Fibroblast of lung (primary cell): Measurements from ENCODE around the gene ARF5. TPM values are rescaled to one million over a fixed set of nuclear protein-coding genes. Genes with fewer than 3 reads are reported as not detected.

ENCODE experiments used
- DNase-seq, 2 donors: peaks; one replicate each; pipeline versions ENCODE4 v3.0.0 to v3.0.0-alpha.2; 2010; ENCODE audit warnings: low read depth in 2 of 2
- H2AFZ ChIP-seq: 2 replicates; pipeline ENCODE4 v1.5.1; 2012; ENCODE audit warnings: low read length, control low read depth, inconsistent platforms
- H3K27ac ChIP-seq: 2 replicates; pipeline ENCODE4 v1.5.1; 2011; ENCODE audit warnings: low read length, control low read depth; ENCODE audit not compliant: insufficient read depth
- H3K27me3 ChIP-seq: 2 replicates; pipeline ENCODE4 v1.5.1; 2011; ENCODE audit warnings: mild to moderate bottlenecking, low read length; ENCODE audit not compliant: control insufficient read depth, insufficient read depth
- H3K36me3 ChIP-seq: 2 replicates; pipeline ENCODE4 v1.5.1; 2011; ENCODE audit warnings: low read length; ENCODE audit not compliant: control insufficient read depth, insufficient read depth
- H3K4me1 ChIP-seq: 2 replicates; pipeline ENCODE4 v1.5.1; 2011; ENCODE audit warnings: low read length; ENCODE audit not compliant: control insufficient read depth, insufficient read depth; ENCODE audit errors: extremely low read depth
- H3K4me2 ChIP-seq: 2 replicates; pipeline ENCODE4 v1.5.1; 2011; ENCODE audit warnings: low read length, control low read depth; ENCODE audit not compliant: insufficient read depth; ENCODE audit errors: extremely low read depth
- H3K4me3 ChIP-seq, 4 experiments: fragments of 200-600 bp in 1 of 4; sonication (generic) in 1 of 4; replicated peaks in 1 of 4; 2 replicates each; pipeline ENCODE4 v1.5.1; 2011 to 2016; ENCODE audit warnings: low read length in 4 of 4, low read depth in 3 of 4, mild to moderate bottlenecking in 3 of 4, control low read depth in 2 of 4, inconsistent platforms in 1 of 4, mixed read lengths in 1 of 4; ENCODE audit not compliant: insufficient read depth in 1 of 4; ENCODE audit errors: control extremely low read depth in 1 of 4
- H3K79me2 ChIP-seq: 2 replicates; pipeline ENCODE4 v1.5.1; 2012; ENCODE audit warnings: mild to moderate bottlenecking, low read length, inconsistent platforms; ENCODE audit not compliant: control insufficient read depth, insufficient read depth
- H3K9ac ChIP-seq: 2 replicates; pipeline ENCODE4 v1.5.1; 2011; ENCODE audit warnings: mild to moderate bottlenecking, low read length, control low read depth; ENCODE audit not compliant: insufficient read depth
- H3K9me3 ChIP-seq: 2 replicates; pipeline ENCODE4 v1.5.1; 2012; ENCODE audit warnings: low read depth, low read length; ENCODE audit not compliant: control insufficient read depth, insufficient read depth
- H4K20me1 ChIP-seq: 2 replicates; pipeline ENCODE4 v1.5.1; 2011; ENCODE audit warnings: low read length; ENCODE audit not compliant: control insufficient read depth, insufficient read depth; ENCODE audit errors: extremely low read depth
- EZH2 ChIP-seq: IDR thresholded peaks from 2 replicates; pipeline ENCODE4 v1.5.1; 2012; ENCODE audit warnings: low read length, control low read depth, mild to moderate bottlenecking; ENCODE audit errors: missing control alignments
- polyA plus RNA-seq, 2 donors: library from polyadenylated mRNA; depleted of rRNA in 1 of 2; stranded (reverse) in 1 of 2; unstranded in 1 of 2; fragments of >200 nt; gene quantifications; 2 replicates each; pipeline ENCODE4 v1.2.1, GENCODE V29; 2011 to 2012; ENCODE audit warnings: missing spikeins in 1 of 2
- total RNA-seq: library from RNA; depleted of rRNA; stranded (reverse); fragments of >200 nt; gene quantifications from 2 replicates; pipeline ENCODE4 v1.2.1, GENCODE V29; 2014
- TF ChIP-seq, protein P1 (sequence below), 2 donors: IDR thresholded peaks in 1 of 2; conservative IDR thresholded peaks in 1 of 2; 1 replicate in 1 of 2; 2 replicates in 1 of 2; pipeline ENCODE4 v1.5.1; 2011 to 2012; ENCODE audit warnings: low read length in 2 of 2, control low read depth in 1 of 2, inconsistent platforms in 1 of 2, low read depth in 1 of 2, mild to moderate bottlenecking in 1 of 2

Gene ARF5
- total and polyA plus RNA-seq, 2 donors (not counting 1 experiment from before 2014, with no cell fraction given): 113 to 185 TPM

DNA sequence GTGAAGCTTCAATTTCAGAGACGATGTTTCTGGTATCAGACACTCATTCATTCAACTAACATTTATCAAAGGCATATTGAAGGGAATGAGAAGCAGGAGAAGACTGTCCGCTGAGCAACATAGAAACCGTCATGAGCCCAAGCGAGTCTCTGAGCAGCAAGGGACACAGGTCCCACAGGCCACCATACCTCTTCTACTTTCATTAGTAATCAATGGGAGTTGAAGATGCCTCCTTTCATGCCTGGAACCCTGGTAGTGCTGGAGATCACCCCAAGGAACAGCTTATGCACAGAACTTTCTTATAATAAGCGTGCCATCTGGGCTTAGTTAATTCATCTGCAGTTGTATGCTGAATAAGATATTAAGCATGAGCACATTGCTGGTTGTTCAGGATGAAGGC, 28.5 kb downstream of the ARF5 start:
- Histone ChIP-seq H3K36me3 (no peaks in the 10 kb centered on the region), H3K9ac (no peak overlapping the region), H3K27ac (no peak overlapping the region), H3K27me3 (peaks cover 45% of the 10 kb centered on the region), H3K4me3 (no peak overlapping the region), H4K20me1 (no peaks in the 10 kb centered on the region), H3K4me1 (no peaks in the 10 kb centered on the region), H3K4me2 (no peak overlapping the region), H3K9me3 (no peaks in the 10 kb centered on the region), H2AFZ (no peak overlapping the region), H3K79me2 (no peaks in the 10 kb centered on the region)
- TF ChIP-seq, protein P1, sequence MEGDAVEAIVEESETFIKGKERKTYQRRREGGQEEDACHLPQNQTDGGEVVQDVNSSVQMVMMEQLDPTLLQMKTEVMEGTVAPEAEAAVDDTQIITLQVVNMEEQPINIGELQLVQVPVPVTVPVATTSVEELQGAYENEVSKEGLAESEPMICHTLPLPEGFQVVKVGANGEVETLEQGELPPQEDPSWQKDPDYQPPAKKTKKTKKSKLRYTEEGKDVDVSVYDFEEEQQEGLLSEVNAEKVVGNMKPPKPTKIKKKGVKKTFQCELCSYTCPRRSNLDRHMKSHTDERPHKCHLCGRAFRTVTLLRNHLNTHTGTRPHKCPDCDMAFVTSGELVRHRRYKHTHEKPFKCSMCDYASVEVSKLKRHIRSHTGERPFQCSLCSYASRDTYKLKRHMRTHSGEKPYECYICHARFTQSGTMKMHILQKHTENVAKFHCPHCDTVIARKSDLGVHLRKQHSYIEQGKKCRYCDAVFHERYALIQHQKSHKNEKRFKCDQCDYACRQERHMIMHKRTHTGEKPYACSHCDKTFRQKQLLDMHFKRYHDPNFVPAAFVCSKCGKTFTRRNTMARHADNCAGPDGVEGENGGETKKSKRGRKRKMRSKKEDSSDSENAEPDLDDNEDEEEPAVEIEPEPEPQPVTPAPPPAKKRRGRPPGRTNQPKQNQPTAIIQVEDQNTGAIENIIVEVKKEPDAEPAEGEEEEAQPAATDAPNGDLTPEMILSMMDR (conservative IDR thresholded peaks at IDR 0.05 in 1 of 2, IDR thresholded peaks at IDR 0.05 in 1 of 2; ENCODE audit: low read depth in 1 of 2, low read length in 2 of 2): no peak
- TF ChIP-seq EZH2: no peak
- DNase-seq: no peak

DNA sequence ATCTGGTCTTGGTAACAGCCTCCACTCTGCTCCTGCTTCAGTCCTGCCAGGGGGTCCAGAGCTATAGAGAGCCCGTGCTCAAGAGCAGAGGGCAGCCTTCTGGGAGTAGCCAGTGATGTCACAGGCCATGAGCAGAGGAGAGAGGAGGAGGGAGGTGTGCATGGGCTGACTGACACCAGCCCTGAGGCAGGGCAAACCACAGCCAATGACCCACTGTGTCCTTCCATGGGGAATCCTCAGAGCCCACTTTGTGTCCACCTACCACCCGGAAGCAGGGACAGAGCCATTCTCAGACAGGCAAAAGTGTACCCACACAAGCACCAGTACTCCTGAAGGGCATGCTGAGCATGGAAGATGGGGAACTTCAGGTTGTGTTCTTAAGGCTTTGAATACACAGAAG, 29.8 kb downstream of the ARF5 start, which contains the start of gene PAX4:
PAX4 (minus strand) TSS at position 101 of the 400 bp plus-strand sequence. CDS start 2,214 bp downstream, outside the sequence.
- Histone ChIP-seq H3K9ac (no peak within 1 kb of the TSS), H3K4me3 (no peak within 1 kb of the TSS), H3K36me3 (no peaks in the 10 kb centered on the region), H3K4me1 (no peaks in the 10 kb centered on the region), H3K9me3 (no peaks in the 10 kb centered on the region), H3K79me2 (no peaks in the 10 kb centered on the region), H3K4me2 (no peak within 1 kb of the TSS), H3K27ac (no peak within 1 kb of the TSS), H3K27me3 (peaks cover 47% of the 10 kb centered on the region), H2AFZ (no peak within 1 kb of the TSS), H4K20me1 (no peaks in the 10 kb centered on the region)
- no peak for TF ChIP-seq EZH2
- TF ChIP-seq, protein P1 (conservative IDR thresholded peaks at IDR 0.05 in 1 of 2, IDR thresholded peaks at IDR 0.05 in 1 of 2; ENCODE audit: low read depth in 1 of 2, low read length in 2 of 2): no peak
- DNase-seq: no peak

DNA sequence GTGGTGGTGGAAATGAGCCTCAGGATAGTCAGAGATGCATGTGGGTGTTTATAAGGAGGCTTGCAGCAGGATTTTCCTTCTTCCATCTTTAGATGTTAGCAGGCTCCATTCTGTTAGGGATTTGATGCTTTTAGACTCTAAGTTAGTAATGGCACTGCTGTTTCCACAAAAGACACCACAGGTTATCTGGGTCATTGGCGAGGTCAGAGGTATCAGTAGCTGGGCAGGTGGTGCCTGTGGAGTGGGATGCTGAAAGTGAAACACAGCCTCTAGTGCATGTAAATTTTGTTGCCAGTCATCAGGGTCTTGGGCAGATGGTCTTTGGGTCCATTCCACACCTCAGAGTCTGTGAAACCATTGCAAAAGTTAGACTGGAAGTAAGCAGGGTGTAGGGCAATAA, 30.6 kb downstream of the ARF5 start:
- H2AFZ ChIP-seq: no peak overlapping the region
- no peak overlapping the region for H3K9ac ChIP-seq
- H3K4me3 ChIP-seq: no peak overlapping the region
- no peak overlapping the region for H3K27ac ChIP-seq
- H3K4me1 ChIP-seq: no peaks in the 10 kb centered on the region
- no peak overlapping the region for H3K4me2 ChIP-seq
- DNase-seq: no peak
- H3K79me2 ChIP-seq: no peaks in the 10 kb centered on the region
- no peaks in the 10 kb centered on the region for H3K36me3 ChIP-seq
- H3K27me3 ChIP-seq: peaks cover 47% of the 10 kb centered on the region
- no peaks in the 10 kb centered on the region for H4K20me1 ChIP-seq
- TF ChIP-seq, protein P1 (conservative IDR thresholded peaks at IDR 0.05 in 1 of 2, IDR thresholded peaks at IDR 0.05 in 1 of 2; ENCODE audit: low read depth in 1 of 2, low read length in 2 of 2): no peak
- no peak for TF ChIP-seq EZH2
- no peaks in the 10 kb centered on the region for H3K9me3 ChIP-seq
